Measurements from ENCODE around the gene STRIP2.
"Not testable (repeated sequence)": the region's sequence is repeated elsewhere in the genome, so short reads cannot be mapped to it uniquely, and the experiment has no call there.

DNA sequence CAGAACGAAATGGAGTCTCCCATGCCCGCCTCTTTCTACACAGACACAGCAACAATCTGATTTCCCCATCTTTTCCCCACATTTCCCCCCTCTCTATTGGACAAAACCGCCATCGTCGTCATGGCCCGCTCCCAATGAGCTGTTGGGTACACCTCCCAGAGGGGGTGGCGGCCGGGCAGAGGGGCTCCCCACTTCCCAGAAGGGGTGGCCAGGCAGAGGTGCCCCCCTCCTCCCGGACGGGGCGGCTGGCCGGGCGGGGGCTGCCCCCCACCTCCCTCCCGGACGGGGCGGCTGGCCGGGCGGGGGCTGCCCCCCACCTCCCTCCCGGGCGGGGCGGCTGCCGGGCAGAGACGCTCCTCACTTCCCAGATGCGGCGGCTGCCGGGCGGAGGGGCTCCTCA, 41.7 kb downstream of the STRIP2 start:
- TF ChIP-seq, protein P1, sequence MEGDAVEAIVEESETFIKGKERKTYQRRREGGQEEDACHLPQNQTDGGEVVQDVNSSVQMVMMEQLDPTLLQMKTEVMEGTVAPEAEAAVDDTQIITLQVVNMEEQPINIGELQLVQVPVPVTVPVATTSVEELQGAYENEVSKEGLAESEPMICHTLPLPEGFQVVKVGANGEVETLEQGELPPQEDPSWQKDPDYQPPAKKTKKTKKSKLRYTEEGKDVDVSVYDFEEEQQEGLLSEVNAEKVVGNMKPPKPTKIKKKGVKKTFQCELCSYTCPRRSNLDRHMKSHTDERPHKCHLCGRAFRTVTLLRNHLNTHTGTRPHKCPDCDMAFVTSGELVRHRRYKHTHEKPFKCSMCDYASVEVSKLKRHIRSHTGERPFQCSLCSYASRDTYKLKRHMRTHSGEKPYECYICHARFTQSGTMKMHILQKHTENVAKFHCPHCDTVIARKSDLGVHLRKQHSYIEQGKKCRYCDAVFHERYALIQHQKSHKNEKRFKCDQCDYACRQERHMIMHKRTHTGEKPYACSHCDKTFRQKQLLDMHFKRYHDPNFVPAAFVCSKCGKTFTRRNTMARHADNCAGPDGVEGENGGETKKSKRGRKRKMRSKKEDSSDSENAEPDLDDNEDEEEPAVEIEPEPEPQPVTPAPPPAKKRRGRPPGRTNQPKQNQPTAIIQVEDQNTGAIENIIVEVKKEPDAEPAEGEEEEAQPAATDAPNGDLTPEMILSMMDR (IDR thresholded peaks at IDR 0.05; ENCODE audit: borderline replicate concordance, extremely low read depth, low read length, poor library complexity, severe bottlenecking) = not testable (repeated sequence)
- not testable (repeated sequence) for TF ChIP-seq EZH2 (IDR thresholded peaks at IDR 0.05; ENCODE audit: borderline replicate concordance, low read depth, low read length, severe bottlenecking)
